ENCODE results near the gene SPRN.

DNA sequence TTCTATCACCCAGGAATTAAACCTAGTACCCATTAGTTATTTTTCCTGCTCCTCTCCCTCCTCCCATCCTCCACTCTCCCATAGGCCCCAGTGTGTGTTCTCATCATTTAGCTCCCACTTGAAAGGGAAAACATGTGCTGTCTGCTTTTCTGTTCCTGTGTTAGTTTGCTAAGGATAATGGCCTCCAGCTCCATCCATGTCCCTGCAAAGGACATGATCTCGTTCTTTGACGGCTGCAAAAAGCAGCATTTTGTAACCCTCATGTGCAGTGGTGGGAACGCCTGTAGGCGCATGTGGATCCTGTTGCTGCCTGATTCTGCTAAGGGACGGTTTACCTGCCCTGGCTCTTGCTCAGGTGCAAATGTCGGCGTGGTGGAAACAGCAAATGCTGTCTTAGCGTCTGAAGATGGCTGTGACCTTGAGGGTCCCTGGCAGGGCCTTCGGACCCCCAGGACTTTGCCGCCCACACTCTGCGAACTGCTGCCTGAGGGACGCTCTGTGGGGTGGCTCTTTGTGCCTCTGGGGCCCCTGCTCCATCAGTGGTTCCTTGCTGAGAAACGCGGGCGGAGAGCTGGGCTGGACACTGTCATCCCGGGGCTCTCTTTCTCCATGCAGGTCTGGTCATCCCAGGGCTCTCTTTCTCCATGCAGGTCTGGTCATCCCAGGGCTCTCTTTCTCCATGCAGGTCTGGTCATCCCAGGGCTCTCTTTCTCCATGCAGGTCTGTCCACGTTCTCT, 36.0 kb downstream of the SPRN start:
- no peak for TF ChIP-seq EZH2 (IDR thresholded peaks at IDR 0.05; ENCODE audit: borderline replicate concordance, low read depth, low read length, poor library complexity, severe bottlenecking)
- TF ChIP-seq, protein P1, sequence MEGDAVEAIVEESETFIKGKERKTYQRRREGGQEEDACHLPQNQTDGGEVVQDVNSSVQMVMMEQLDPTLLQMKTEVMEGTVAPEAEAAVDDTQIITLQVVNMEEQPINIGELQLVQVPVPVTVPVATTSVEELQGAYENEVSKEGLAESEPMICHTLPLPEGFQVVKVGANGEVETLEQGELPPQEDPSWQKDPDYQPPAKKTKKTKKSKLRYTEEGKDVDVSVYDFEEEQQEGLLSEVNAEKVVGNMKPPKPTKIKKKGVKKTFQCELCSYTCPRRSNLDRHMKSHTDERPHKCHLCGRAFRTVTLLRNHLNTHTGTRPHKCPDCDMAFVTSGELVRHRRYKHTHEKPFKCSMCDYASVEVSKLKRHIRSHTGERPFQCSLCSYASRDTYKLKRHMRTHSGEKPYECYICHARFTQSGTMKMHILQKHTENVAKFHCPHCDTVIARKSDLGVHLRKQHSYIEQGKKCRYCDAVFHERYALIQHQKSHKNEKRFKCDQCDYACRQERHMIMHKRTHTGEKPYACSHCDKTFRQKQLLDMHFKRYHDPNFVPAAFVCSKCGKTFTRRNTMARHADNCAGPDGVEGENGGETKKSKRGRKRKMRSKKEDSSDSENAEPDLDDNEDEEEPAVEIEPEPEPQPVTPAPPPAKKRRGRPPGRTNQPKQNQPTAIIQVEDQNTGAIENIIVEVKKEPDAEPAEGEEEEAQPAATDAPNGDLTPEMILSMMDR (conservative IDR thresholded peaks at IDR 0.05; ENCODE audit: low read depth, low read length), result no peak

All from A673 (cell line).